Esophagus (tissue), 2 donors: ENCODE measurements around the gene RIPK4. TPM values are rescaled to one million over a fixed set of nuclear protein-coding genes. Genes with fewer than 3 reads are reported as not detected.
"Not testable (repeated sequence)": the region's sequence is repeated elsewhere in the genome, so short reads cannot be mapped to it uniquely, and the experiment has no call there.

ENCODE experiments used
- H3K27ac ChIP-seq, 2 donors: one replicate each; pipeline ENCODE4 v1.5.1; 2013; ENCODE audit warnings: low read depth in 2 of 2, mild to moderate bottlenecking in 2 of 2, inconsistent platforms in 1 of 2, low read length in 1 of 2, moderate library complexity in 1 of 2
- H3K27me3 ChIP-seq, 2 donors: one replicate each; pipeline ENCODE4 v1.6.1; 2013; ENCODE audit warnings: low read length in 2 of 2, control low read depth in 1 of 2, mild to moderate bottlenecking in 1 of 2; ENCODE audit not compliant: insufficient read depth in 2 of 2, control insufficient read depth in 1 of 2
- H3K36me3 ChIP-seq, 2 donors: one replicate each; pipeline ENCODE4 v1.6.1; 2013; ENCODE audit warnings: low read length in 1 of 2; ENCODE audit not compliant: control insufficient read depth in 2 of 2, insufficient read depth in 2 of 2
- H3K4me1 ChIP-seq, 2 donors: one replicate each; pipeline ENCODE4 v1.6.1; 2013; ENCODE audit warnings: low read length in 1 of 2; ENCODE audit not compliant: control insufficient read depth in 2 of 2, insufficient read depth in 2 of 2
- H3K4me3 ChIP-seq, 2 donors: one replicate each; pipeline ENCODE4 v1.5.1; 2013; ENCODE audit warnings: low read length in 2 of 2, mild to moderate bottlenecking in 2 of 2, low read depth in 1 of 2, moderate library complexity in 1 of 2
- H3K9me3 ChIP-seq, 2 donors: one replicate each; pipeline ENCODE4 v1.6.1; 2013; ENCODE audit warnings: mild to moderate bottlenecking in 2 of 2, low read depth in 1 of 2, low read length in 1 of 2, moderate library complexity in 1 of 2; ENCODE audit not compliant: control insufficient read depth in 2 of 2, insufficient read depth in 1 of 2
- WGBS, 2 donors: extraction: QIAGEN DNeasy Blood & Tissue Kit; methylation state at CpG; one replicate each; pipeline ENCODE4 v1.1.7; 2013; 5-methylcytosine and 5-hydroxymethylcytosine counted together
- polyA plus RNA-seq, 2 donors: library from polyadenylated mRNA; stranded (reverse); fragments of 200-250 nt; gene quantifications; one replicate each; pipeline ENCODE4 v1.2.3, GENCODE V29; 2013
- donor health status: healthy with polysubstance abuse.
- donor health status: Bipolar disorder and iron deficiency.

The RIPK4 gene
- polyA plus RNA-seq, 2 donors: 51.7 to 72.4 TPM

DNA sequence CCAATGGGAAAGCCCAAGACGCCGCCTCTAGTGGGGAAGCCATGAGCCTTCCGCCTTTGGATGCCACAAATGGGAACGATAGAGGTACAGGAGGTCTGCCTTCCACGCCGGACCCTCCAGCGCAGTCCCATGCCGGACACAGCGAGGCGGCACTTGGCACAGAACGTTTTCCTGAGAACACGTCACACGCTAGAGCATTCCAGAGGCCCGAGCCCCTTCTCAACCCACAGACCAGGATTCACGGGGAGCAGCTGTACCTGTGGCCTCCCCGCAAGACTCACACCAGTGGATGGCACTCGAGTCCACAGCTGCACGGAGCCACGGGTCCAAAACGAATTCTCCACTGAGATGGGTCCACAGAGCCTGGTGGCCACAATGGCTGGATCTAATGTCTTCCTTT, 31.5 kb upstream of the RIPK4 start:
- no peaks in the 10 kb centered on the region for H3K27me3 ChIP-seq
- H3K27ac ChIP-seq: no peak overlapping the region
- peaks cover 0 to 23% of the 10 kb centered on the region in 2 donors for H3K36me3 ChIP-seq
- peaks cover 0 to 2% of the 10 kb centered on the region in 2 donors for H3K4me1 ChIP-seq
- no peaks in the 10 kb centered on the region for H3K9me3 ChIP-seq
- H3K4me3 ChIP-seq: no peak overlapping the region
- WGBS, 2 donors: 93% methylated on average over 20 of the region's 20 CpGs

- H3K4me1 ChIP-seq: no peaks in the 10 kb centered on the region
- H3K27me3 ChIP-seq: no peaks in the 10 kb centered on the region
- 93 to 94% methylated on average over 14 of the region's 14 CpGs for WGBS, 2 donors
- peaks cover 0 to 19% of the 10 kb centered on the region in 2 donors for H3K36me3 ChIP-seq
- no peak overlapping the region for H3K27ac ChIP-seq
- H3K4me3 ChIP-seq: no peak overlapping the region
- peaks cover 0 to 6% of the 10 kb centered on the region in 2 donors for H3K9me3 ChIP-seq
Observed at GRCh38 chr21:41796476-41797080, 29.7 kb upstream of the RIPK4 start.

GRCh38 chr21:41795726-41796125, 28.9 kb upstream of the RIPK4 start:
- peaks cover 0 to 10% of the 10 kb centered on the region in 2 donors for H3K36me3 ChIP-seq
- no peaks in the 10 kb centered on the region for H3K27me3 ChIP-seq
- no peak overlapping the region for H3K4me3 ChIP-seq
- no peaks in the 10 kb centered on the region for H3K4me1 ChIP-seq
- H3K27ac ChIP-seq: no peak overlapping the region
- WGBS, 2 donors: 66 to 70% methylated on average over 3 of the region's 3 CpGs
- peaks cover 0 to 6% of the 10 kb centered on the region in 2 donors for H3K9me3 ChIP-seq

- 91 to 93% methylated on average over 10 of the region's 10 CpGs for WGBS, 2 donors
- Histone ChIP-seq H3K27ac (no peak overlapping the region), H3K4me3 (no peak overlapping the region), H3K9me3 (peaks cover 0 to 6% of the 10 kb centered on the region in 2 donors), H3K4me1 (no peaks in the 10 kb centered on the region), H3K36me3 (peaks cover 0 to 6% of the 10 kb centered on the region in 2 donors), H3K27me3 (no peaks in the 10 kb centered on the region)
Observed at GRCh38 chr21:41794600-41794999, 27.7 kb upstream of the RIPK4 start.

DNA sequence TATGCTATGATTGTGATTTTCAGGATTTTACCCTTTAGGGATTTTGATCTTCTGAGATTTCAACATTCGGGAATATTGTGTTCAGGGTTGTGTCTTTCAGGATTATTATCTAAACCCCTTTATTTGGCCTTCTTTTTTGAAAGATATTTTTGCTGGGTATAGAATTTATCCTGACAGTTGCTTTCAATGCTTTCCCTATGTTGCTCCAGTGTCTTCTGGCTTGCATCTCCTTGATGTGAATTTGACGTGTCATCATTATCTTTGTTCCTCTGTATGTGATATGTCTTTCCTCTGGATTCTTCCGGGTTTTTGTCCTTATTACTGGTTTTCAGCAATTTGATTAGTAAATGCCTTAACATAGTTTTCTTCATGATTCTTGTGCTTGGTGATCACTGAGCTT, 25.9 kb upstream of the RIPK4 start:
- Histone ChIP-seq H3K36me3 (no peaks in the 10 kb centered on the region), H3K27ac (no peak overlapping the region), H3K4me1 (no peaks in the 10 kb centered on the region), H3K9me3 (peaks cover 0 to 6% of the 10 kb centered on the region in 2 donors), H3K27me3 (no peaks in the 10 kb centered on the region), H3K4me3 (no peak overlapping the region)
- WGBS, 2 donors: 91 to 97% methylated on average over 3 of the region's 3 CpGs

DNA sequence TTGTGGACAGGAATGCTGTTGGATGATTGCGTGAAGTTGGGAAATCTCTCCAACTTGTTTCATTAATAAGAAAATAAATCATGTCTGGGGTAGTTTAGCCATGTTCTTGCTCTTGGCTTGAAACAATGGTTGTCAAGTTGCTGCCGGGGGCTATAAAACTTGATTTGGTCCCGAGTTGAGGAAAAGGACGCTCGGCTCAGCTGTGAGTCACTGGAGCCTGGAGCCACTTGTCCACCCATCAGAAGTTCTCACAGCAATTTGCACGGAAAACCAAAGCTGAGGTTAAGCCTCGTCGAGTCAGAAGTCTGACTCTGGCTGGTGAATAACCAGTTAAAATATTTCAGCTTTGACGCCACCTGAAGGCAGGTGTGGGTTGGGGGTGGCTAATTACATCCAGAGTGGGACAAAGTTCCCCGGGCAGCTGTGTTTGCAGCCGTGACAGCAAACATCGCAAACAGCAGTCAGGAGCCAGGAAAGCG, 19.7 kb upstream of the RIPK4 start:
- no peaks in the 10 kb centered on the region for H3K27me3 ChIP-seq
- no peaks in the 10 kb centered on the region for H3K36me3 ChIP-seq
- H3K4me1 ChIP-seq: peaks cover 0 to 3% of the 10 kb centered on the region in 2 donors
- WGBS, 2 donors: 34 to 39% methylated on average over 13 of the region's 13 CpGs
- peak overlapping the region; percentile 41 to 61 for H3K27ac ChIP-seq
- no peaks in the 10 kb centered on the region for H3K9me3 ChIP-seq
- H3K4me3 ChIP-seq: no peak overlapping the region

DNA sequence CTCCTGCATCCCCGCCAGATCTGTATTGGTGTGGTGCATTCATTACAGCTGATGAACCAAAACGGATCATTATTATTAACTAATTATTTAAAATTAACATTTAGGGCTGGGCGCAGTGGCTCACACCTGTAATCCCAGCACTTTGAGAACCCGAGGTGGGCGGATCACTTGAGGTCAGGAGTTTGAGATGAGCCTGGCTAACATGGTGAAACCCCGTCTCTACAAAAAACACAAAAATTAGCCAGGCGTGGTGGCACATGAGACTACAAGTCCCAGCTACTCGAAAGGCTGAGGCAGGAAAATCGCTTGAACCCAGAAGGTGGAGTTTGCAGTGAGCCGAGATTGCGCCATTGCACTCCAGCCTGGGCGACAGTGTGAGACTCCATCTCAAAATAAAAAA, 18.4 kb upstream of the RIPK4 start:
- H3K27ac ChIP-seq, H3K27me3 ChIP-seq, H3K9me3 ChIP-seq, H3K36me3 ChIP-seq, H3K4me1 ChIP-seq, H3K4me3 ChIP-seq: not testable (repeated sequence)
- WGBS, 2 donors: 60 to 67% methylated on average over 12 of the region's 12 CpGs

DNA sequence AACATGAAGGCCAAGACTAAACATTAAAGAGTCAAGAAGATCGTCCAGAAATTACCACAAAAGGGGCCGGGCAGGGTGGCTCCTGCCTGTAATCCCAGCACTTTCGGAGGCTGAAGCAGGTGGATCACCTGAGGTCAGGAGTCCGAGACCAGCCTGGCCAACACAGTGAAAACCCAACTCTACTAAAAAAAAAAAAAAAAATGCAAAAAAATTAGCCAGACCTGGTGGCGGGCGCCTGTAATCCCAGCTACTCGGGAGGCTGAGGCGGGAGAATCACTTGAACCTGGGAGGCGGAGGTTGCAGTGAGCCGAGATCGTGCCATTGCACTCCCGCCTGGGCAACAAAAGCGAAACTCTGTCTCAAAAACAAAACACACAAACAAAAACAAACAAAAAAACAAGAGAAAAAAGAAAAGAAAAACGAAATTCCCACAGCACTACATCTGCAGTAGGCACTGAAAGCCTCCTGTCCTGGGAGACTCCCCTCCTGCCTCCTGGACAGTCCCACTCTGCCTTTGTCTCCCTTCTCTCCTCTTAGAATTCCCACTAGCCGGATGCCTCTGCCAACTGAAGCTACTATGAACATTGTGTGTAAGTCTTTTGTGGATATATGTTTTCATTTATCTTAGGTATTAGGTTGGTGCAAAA, 17.7 kb upstream of the RIPK4 start:
- Histone ChIP-seq H3K27ac (peak overlapping the region in 1 of 2 donors; percentile 36), H3K36me3 (no peaks in the 10 kb centered on the region), H3K9me3 (no peaks in the 10 kb centered on the region), H3K4me1 (peaks cover 0 to 3% of the 10 kb centered on the region in 2 donors), H3K4me3 (no peak overlapping the region), H3K27me3 (no peaks in the 10 kb centered on the region)
- WGBS, 2 donors: 85 to 91% methylated on average over 15 of the region's 15 CpGs

DNA sequence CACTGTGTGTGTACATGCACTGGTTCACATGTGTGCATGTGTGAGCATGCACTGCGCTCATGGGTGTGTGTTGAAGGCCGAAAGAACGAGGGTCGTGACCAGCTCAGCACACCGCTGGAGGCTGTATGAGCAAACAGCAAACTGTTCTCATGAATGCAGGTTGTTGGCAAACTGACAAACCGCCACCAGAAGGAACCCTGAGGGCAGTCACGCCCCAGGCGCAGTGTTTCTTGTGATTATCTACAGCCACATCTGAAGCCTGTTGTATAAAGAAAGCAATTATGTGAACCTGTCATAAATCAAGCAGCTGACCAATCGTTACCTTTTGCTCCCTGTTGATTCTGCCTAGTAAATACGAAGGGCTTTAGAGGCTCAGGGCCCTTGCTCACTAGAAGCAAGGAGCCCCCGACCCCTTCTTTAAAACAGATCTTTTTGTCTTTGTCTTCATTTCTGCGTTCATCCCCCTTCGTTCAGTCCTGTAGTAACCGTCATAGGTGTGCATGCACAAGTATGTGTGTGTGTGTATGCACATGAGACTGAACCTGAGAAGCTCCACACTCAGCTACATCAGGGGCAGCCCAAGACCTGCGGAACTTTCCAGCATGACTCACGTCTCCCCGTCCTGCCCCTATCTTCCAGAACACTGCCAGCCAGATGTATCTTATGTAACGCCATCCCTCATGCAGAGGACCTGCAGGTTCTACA, 16.8 kb upstream of the RIPK4 start:
- Histone ChIP-seq H3K27ac (peak overlapping the region; percentile 36 to 69), H3K36me3 (no peaks in the 10 kb centered on the region), H3K27me3 (no peaks in the 10 kb centered on the region), H3K9me3 (no peaks in the 10 kb centered on the region), H3K4me1 (peaks cover 0 to 3% of the 10 kb centered on the region in 2 donors), H3K4me3 (no peak overlapping the region)
- WGBS, 2 donors: 34 to 35% methylated on average over 18 of the region's 18 CpGs
